HG02623 (cell line): ENCODE results near the gene MMP20.
A peak's percentile ranks its signal among the peaks of the same experiment; 100 is the strongest.

Source experiments
- ATAC-seq: cut with Tn5 transposase; IDR thresholded peaks from one replicate; pipeline ENCODE4 v1.9.1; 2021; ENCODE audit warnings: moderate library complexity; ENCODE audit not compliant: unreplicated experiment

The MMP20 gene

GRCh38 chr11:102561636-102562035 is 63.5 kb downstream of the MMP20 start:
- ATAC-seq = no peak

- peak; percentile 68 for ATAC-seq
Observed at GRCh38 chr11:102560555-102561011, 64.5 kb downstream of the MMP20 start.

- ATAC-seq = peak; percentile 52
Observed at GRCh38 chr11:102559839-102560238, 65.3 kb downstream of the MMP20 start.

- ATAC-seq = no peak
Observed at GRCh38 chr11:102555091-102555490, 70.0 kb downstream of the MMP20 start.

GRCh38 chr11:102553835-102554282 is 71.3 kb downstream of the MMP20 start:
- peak; percentile 65 for ATAC-seq

GRCh38 chr11:102552447-102553194 is 72.5 kb downstream of the MMP20 start:
- no peak for ATAC-seq

GRCh38 chr11:102552020-102552419 is 73.1 kb downstream of the MMP20 start:
- no peak for ATAC-seq

GRCh38 chr11:102551169-102551781 is 73.9 kb downstream of the MMP20 start:
- no peak for ATAC-seq

GRCh38 chr11:102546923-102547471 is 78.1 kb downstream of the MMP20 start:
- ATAC-seq = peak; percentile 65

- ATAC-seq = peak; percentile 51
Observed at GRCh38 chr11:102546427-102546826, 78.7 kb downstream of the MMP20 start.

GRCh38 chr11:102545701-102546100 is 79.4 kb downstream of the MMP20 start:
- no peak for ATAC-seq

GRCh38 chr11:102544594-102544993 is 80.5 kb downstream of the MMP20 start:
- ATAC-seq = no peak

- ATAC-seq = no peak
Observed at GRCh38 chr11:102539567-102539966, 85.6 kb downstream of the MMP20 start.

GRCh38 chr11:102538932-102539331 is 86.2 kb downstream of the MMP20 start:
- no peak for ATAC-seq

GRCh38 chr11:102534261-102534872 is 90.8 kb downstream of the MMP20 start:
- ATAC-seq = no peak

GRCh38 chr11:102530558-102530957 is 94.6 kb downstream of the MMP20 start, which contains the start of gene MMP7:
Gene MMP7 (minus strand): TSS chr11:102530747. CDS start chr11:102530700, 47 bp downstream.
- ATAC-seq = no peak

GRCh38 chr11:102528618-102529017 is 96.5 kb downstream of the MMP20 start:
- no peak for ATAC-seq

GRCh38 chr11:102527684-102528083 is 97.4 kb downstream of the MMP20 start:
- ATAC-seq = no peak

- no peak for ATAC-seq
Observed at GRCh38 chr11:102527041-102527440, 98.1 kb downstream of the MMP20 start.
